Hematopoietic multipotent progenitor cell treated with erythropoietin and hydrocortisone succinate and interleukin-3 and kit ligand, for 15 days (in vitro differentiated cells): Measurements from ENCODE around the gene NFATC4.
A peak's percentile ranks its signal among the peaks of the same experiment; 100 is the strongest.

ENCODE experiments used
- DNase-seq: peaks from one replicate; pipeline ENCODE4 v3.0.0-alpha.2; 2015; ENCODE audit warnings: low spot score

NFATC4 gene

GRCh38 chr14:24409956-24410355 is 42.0 kb downstream of the NFATC4 start:
- no peak for DNase-seq

GRCh38 chr14:24411443-24412389 is 43.7 kb downstream of the NFATC4 start:
- peak; percentile 61 for DNase-seq

- no peak for DNase-seq
Observed at GRCh38 chr14:24414077-24414476, 46.1 kb downstream of the NFATC4 start.

- no peak for DNase-seq
Observed at GRCh38 chr14:24414732-24415420, 46.9 kb downstream of the NFATC4 start.

GRCh38 chr14:24415421-24416253 is 47.7 kb downstream of the NFATC4 start:
- DNase-seq: no peak

- DNase-seq: no peak
Observed at GRCh38 chr14:24416254-24416931, 48.4 kb downstream of the NFATC4 start.

GRCh38 chr14:24416932-24417619 is 49.1 kb downstream of the NFATC4 start:
- DNase-seq: no peak

GRCh38 chr14:24417832-24418491 is 50.0 kb downstream of the NFATC4 start:
- no peak for DNase-seq

- DNase-seq: no peak
Observed at GRCh38 chr14:24418492-24418873, 50.5 kb downstream of the NFATC4 start.

- no peak for DNase-seq
Observed at GRCh38 chr14:24422261-24422660, 54.3 kb downstream of the NFATC4 start.

- no peak for DNase-seq
Observed at GRCh38 chr14:24422694-24423601, 55.0 kb downstream of the NFATC4 start.

GRCh38 chr14:24425704-24426103 is 57.7 kb downstream of the NFATC4 start:
- peak; percentile 94 for DNase-seq

- peak; percentile 21 for DNase-seq
Observed at GRCh38 chr14:24426150-24426911, 58.3 kb downstream of the NFATC4 start.

- no peak for DNase-seq
Observed at GRCh38 chr14:24426912-24427536, 59.0 kb downstream of the NFATC4 start.

- no peak for DNase-seq
Observed at GRCh38 chr14:24427537-24428508, 59.8 kb downstream of the NFATC4 start.

GRCh38 chr14:24428628-24429394 is 60.8 kb downstream of the NFATC4 start:
- DNase-seq: no peak
